Stimulated activated CD8-positive, alpha-beta memory T cell treated with anti-CD3 and anti-CD28 coated beads, Interleukin-12 subunit alpha, Interleukin-12 subunit beta, amount 100 ng/mL, for 24 hours (primary cell): ENCODE measurements around the gene CASP5.
"Not testable (repeated sequence)": the region's sequence is repeated elsewhere in the genome, so short reads cannot be mapped to it uniquely, and the experiment has no call there.

Experiments used
- DNase-seq: peaks from one replicate; pipeline ENCODE4 v3.0.0-alpha.2; 2020; ENCODE audit errors: extremely low read depth

The CASP5 gene

DNA sequence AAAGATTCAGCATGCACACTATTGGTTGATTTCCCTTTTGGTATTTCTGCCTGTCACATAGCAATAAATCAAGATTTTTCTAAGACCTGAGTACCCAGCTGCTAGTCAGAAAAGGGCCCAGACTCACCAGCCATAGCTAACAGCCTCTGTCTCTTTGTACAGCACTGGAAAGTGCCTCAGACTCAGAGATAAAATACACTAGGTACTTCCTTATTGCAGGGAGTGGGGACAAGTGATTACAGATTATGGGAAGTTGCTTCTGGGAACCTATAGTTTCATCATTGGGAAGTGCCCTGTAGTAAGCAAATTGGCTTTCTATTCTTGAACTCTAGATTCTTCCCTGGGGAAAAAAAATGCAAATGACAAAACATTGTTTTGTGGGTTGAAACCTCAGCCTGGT lies at the start of gene CASP5:
Gene CASP5, minus strand, starts transcription at position 166 of the 400 bp plus-strand sequence. Its CDS starts 32 bp downstream, at position 134.
- no peak for DNase-seq

DNA sequence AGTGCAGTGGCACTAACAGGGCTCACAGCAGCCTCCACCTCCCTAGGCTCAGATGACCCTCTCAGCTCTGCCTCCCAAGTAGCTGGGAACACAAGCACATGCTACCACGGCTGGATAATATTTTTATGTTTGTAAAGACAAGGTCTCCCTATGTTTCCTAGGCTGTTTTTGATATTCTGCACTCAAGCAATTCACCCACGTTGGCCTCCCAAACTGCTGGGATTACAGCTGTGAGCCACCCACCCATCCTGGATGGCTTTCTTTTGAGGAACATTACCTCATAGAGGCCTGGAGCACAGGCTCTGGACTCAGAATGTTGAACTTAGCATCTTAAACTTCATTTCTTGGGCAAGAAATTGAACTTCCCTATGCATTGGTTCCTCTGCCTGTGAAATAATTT lies 49.1 kb upstream of the CASP5 start:
- DNase-seq = not testable (repeated sequence)

DNA sequence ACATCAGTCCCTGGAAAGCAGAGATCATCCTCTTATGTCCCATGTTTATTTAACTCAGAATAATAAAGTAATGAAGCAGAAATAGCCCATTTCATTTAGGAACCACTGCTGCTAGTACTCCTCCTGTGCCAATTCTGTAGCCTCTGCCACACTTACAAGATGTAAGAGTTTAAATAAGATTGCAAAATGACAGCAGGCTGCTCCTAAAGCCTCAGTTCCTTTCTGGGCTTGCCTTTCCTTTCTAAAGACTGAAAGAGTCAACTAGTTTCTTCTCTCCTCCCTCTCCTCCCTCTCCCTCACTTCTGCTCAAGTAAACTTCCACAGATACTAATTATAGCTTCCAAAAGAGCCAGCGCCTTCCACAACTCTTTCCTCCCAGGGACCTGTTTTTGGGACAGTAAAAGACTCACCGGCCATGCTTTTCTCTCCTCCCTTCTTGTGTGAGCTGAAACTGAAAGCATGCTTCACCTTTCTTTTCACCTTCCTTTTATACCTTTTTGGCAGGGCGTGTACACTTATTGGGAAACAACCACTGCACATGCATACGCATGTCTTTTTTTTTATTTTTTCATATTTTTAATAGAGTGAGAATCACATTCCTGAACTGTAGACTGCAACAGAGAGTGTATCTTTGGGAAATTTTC lies 48.2 kb upstream of the CASP5 start:
- no peak for DNase-seq

DNA sequence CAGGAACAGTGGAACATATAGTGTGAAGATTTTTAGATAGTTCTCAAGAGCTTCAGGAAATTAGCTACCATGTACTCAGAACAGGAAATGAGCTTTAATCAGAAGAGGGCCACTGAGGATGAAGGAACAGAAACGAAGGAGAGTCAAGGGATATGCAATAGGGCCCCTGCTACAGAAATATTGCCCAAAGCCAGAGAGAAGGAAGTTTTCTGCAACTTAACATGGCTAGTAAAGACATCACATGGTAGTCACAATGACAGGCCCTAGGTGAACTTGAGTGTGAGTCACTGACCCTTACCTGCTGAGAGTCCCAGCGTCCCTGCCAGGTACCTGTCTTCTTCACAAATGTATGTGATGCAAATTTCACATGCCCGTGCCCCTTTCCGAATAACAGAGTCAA lies 47.3 kb upstream of the CASP5 start:
- DNase-seq = no peak

DNA sequence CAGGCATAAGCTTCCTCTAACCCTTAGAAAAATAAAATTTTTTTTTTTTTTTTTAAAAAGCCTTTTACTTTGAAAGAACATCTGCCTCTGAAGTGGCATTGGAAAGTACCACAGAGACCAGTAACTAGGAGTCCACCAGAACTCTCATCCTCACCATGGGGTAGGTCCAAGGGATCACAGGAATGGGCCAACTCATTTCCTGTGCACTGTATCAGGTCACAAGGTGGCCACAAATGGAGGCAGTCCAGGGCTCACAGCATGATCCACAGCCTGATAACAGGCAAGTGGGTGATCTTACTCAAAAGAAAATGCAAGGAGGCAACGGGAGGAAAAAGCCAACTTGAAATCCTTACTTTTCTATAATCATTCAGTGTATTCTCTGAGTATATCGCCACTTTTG lies 46.8 kb upstream of the CASP5 start:
- not testable (repeated sequence) for DNase-seq

DNA sequence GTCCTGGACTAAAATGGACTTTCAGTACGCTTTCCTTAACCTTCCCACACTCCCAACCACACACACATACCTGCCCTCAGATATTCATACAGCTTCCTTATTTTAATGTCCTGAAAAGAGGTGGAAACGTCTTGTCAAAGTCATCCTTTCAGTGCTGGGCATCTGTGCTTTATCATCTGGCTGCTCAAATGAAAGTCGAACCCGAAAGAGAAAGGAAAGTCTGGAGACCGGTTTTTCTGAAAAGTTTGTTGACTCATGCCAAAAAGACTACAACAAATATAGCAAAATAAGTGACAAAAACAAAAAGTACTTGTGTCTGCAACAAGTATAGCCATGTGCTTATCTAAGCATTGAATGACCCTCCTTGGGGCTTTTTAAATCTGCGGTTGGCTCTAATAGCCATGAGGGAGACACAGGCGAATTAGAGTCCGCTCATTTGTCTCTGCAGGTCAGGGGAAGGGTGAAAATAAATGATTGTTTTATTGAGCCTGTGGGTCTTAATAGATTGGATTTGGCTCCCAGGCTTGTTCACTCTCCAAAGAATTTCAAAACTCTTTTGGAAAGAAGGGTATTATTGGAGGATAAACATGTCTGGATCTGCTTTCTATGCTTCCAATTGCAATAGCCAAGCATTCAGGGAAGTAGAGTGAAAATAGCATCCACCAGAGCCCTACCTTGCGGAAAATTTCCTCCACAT lies 40.4 kb upstream of the CASP5 start:
- not testable (repeated sequence) for DNase-seq

DNA sequence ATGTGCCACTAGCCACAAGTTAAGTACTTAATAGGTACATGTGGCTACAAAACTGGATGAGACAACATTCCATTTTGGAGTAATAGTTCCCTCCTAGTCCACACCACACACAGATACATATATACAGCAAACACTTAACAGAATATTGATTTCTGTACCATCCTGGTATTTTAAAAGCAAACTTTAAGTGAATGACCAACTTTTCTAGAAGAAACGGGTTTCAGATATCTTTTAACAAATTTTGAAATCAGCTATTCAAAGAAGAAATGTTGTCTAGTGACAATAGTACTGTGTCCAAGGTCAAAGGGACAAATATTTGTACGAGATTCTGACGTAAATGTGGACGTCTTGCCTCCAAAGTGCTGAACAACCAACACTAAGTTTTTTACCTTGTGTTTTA lies 34.5 kb upstream of the CASP5 start:
- DNase-seq = no peak

DNA sequence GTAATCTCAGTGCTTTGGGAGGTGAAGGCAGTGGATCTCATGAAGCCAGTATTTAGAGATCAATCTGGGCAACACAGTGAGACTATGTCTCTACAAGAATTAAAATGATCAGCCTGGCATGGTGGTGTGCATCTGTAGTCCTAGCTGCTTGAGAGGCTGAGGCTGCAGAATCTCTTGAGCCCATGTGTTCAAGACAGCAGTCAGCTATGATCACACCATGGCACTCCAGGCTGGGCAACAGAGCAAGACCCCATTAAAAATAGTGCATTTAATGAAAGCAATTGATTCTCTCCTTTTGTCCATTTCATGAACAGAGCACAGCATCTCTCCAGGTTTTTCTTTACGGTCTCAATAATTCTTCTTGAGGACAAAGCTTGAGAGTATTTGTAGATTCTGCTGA lies 33.5 kb upstream of the CASP5 start:
- DNase-seq = no peak

DNA sequence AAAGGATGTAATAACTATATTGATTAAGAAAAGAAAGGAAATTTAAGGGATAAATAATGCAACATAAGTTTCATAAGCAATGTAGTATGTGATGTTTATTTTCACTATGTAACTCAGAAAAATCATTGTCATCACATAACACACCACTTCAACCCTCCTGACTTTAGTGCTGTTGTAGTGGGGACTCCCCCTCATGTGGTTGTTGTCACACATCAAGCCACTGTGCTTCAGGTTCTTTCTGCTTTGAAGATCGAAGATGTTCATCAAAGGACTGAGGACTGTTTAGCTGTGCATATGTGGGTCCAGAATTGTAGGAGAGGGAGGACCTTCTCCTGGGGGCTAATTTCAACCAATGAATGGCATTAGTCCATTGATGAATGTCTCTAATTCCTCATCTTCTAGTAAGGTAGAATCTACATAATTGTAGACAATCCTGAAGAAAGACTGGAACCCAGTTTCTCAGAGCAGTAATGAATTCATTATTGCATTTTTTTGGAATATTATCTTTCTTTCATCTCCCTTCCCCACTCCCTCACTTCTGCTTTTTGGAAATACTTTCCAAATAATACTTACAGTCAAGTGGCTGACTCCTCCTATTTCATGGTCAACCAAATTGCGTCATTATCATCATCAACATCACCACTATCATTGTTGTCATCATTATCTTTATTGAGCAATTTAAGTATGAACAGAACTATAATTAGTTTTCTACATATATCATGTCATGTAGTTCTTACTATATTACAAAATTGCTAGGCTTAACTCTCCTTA lies 31.9 kb upstream of the CASP5 start:
- no peak for DNase-seq

DNA sequence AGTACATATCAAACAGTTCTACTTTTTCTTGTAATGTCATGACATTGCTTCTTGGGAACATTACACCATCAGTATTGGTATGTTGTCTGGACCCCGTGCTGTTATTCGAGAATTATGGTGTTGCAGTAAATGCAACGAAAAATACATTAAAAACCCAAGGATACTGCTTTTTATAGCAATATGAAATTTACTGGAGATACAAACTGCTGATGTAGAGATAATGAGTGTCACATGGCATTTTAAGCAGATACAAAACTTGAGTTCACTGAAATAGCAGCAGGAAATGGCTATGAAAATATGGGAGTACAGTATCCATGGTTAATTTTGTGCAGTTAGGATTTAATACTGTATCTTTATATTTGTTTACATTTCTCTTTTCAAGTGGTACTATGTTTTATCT lies 29.5 kb upstream of the CASP5 start:
- DNase-seq = no peak

DNA sequence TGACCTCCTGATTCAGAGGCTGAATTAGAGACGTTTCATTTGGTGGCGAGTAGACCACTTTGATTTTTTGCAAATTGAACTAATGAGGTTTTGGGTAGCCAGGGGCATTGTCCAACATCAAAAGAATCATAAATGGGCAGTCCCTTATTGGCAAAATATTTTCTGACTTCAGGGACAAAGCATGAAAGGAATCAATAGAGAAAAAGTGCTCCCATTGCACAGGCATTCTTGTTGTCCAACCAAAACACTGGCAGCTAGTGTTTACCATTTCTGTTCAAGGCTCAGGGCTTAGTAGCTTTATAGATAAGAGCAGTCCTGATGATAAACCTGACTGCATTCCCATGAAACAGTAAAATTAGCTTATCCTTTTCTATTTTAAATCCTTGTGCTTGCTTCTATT lies 28.6 kb upstream of the CASP5 start:
- DNase-seq = no peak

DNA sequence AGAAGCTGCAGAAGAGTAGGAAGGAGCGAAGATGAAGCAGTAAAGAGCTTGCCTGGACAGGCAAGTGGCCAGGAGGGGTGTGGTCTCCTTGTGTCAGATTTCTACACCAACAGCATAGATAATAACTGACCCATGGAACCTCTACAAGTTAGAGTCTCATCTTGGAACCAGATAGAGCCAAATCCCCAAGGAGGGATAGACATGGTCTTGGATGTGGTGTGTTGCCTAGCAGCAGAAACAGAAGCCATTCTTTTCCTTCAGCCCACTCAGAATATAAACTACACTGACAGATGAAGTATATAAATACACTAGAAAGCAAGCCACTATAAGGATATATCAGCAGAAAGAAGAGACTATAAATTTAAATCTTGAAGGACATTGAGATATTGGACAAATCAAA lies 26.5 kb upstream of the CASP5 start:
- no peak for DNase-seq

DNA sequence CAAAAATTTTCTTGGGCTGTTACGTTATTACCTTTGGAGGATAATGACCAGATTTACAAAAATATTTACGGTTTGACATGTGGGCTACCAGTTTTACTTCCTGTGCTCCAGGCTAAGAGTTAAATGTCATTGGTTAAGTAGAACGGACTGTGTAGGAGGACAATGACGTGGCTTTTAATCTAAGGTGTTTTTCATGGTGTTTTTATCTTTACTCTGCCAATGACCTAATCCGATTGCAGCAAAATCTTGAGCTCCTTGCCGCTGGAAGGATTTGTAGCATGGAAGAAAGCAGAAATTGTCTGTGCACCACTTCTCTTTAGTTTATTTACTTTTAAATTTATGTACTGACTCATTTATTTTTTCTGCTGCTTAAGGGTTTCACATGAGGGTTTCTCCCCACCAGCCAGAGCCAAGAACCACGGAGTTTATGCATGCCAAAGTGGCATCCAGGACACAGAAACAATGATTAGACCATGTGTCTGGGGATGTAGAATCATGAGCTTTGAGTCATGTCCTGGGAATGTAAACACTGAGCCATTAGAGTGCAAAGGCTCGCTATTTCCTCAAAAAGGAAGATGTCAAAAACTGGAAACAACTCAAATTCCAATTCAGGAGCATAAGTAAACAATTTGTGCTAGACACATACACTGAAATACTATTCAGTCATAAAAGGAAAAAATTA lies 24.1 kb upstream of the CASP5 start:
- DNase-seq = no peak

DNA sequence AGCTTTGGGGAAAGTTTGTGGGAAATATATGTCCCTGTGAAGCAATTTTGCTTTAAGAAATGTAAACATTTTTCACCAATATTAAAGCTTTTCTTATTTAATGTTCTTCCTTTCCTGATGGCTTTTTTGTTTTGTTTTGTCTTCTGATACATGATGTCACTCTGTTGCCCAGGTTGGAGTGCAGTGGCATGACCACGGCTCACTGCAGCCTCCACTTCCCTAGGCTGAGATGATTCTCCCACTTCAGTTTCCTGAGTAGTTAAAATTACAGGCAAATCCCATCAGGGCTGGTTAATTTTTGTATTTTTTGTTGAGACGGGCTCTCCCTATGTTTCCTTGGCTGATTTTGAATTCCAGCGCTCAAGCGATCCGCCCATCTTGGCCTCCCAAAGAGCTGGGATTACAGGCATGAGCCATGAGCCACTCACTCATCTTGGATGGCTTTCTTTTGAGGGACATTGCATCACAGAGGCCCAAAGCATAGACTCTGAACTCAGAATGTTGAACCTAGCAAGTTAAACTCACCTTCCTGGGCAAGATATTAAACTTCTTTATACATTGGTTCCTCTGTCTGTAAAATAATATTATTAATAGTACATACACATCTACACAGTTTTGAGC lies 22.8 kb upstream of the CASP5 start:
- DNase-seq = no peak

DNA sequence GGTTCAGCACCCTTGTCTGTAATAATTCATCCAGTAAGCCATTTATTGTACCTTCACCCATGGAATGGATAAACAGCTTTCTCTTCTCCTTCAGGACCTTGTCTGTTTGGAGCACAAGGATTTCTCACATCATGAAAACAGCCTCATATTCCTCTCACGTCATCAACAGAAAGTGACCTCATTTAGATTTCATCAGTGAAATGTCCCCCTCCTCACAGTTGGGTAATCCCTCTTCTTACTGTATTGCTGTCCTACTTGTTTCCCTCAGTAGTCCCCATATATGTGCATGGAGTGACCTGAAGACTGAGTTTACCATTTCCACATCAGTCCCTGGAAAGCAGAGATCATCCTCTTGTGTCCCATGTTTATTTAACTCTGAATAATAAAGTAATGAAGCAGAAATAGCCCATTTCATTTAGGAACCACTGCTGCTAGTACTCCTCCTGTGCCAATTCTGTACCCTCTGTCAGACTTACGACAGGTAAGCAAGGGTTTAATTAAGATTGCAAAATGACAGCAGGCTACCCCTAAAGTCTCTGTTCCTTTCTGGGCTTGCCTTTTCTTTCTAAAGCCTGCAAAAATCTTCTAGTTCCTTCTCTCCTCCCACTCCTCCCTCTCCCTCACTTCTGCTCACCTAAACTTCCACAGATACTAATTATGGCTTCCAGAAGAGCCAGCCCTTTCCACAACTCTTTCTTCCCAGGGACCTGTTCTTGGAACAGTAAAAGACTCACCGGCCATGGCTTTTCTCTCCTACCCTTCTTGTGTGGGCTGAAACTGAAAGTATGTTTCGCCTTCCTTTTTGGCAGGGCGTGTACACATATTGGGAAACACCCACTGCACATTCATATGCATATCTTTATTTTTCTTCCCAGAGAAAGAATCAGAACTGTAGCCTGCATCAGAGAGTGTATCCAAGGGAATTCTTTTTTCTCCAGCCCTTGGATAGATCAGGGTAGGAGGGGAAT lies 21.9 kb upstream of the CASP5 start, which contains the start of gene CARD16:
Gene CARD16, minus strand, starts transcription at position 779 of the 968 bp plus-strand sequence. Its CDS starts 38 bp downstream, at position 741.
- not testable (repeated sequence) for DNase-seq

DNA sequence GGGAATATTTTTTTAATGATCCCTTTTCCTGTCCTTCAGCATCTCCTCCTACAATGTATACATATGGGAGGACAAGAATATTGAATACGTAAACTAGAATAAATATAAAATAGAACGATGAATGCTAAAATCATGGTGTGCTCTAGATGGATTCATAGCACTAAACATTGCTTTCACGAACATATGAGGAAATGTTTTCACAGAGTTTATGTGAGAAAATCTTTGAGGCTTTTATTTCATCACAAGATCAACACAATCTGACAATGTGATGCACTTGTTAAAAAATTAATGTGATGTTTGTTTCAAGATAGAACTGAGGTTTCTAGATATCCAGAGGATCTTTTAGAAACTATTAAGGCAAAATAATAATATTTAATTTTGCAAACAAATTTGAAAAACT lies 19.2 kb upstream of the CASP5 start:
- no peak for DNase-seq

DNA sequence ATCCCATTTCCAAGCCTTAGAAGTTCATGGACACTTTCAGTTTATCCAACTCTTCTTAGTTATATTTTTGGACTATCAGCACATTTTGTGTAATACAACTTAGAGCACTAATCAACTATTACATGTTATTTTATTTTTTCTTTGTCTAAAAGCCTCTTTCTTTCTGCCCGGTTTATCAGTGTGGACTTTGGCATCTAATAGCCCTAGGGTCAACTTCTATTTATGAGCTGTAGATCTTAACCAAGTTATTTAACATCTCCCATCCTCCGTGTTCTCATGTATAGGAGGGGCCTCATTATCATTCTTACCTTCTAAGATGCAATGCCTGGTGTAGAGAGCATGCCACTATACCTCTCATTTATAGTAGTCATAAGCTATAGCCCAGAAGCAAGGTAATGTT lies 17.7 kb upstream of the CASP5 start:
- no peak for DNase-seq

DNA sequence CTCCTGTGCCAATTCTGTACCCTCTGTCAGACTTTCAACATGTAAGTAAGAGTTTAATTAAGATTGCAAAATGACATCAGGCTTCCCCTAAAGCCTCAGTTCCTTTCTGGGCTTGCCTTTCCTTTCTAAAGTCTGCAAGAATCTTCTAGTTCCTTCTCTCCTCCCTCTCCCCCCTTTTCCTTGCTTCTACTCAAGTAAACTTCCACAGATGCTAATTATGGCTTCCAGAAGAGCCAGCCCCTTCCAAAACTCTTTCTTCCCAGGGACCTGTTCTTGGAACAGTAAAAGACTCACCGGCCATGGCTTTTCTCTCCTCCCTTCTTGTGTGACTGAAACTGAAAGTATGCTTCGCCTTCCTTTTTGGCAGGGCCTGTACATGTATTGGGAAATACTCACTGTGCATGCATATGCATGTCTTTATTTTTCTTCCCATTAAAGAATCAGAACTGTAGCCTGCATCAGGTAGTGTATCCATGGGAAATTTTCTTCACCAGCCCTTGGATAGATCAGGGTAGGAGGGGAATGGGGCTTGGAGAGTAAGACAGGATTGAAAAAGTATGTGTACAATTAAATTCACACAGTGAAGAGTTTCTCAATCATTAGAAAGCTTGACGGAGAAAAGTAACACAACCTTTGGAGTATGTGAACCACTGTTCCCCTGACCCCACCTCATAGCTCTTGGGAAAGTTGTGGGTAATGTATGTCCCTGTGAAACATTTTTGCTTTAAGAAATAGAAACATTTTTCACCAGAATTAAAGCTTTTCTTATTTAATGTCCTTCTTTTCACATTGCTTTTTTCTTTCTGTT lies 12.0 kb upstream of the CASP5 start, which contains the start of gene CASP1:
Gene CASP1, minus strand, starts transcription at position 332 of the 808 bp plus-strand sequence. Its CDS starts 31 bp downstream, at position 301.
- DNase-seq = no peak

DNA sequence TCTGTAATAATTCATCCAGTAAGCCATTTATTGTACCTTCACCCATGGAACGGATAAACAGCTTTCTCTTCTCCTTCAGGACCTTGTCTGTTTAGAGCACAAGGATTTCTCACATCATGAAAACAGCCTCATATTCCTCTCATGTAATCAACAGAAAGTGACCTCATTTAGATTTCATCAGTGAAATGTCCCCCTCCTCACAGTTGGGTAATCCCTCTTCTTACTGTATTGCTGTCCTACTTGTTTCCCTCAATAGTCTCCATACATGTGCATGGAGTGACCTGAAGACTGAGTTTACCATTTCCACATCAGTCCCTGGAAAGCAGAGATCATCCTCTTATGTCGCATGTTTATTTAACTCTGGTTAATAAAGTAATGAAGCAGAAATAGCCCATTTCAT lies 11.4 kb upstream of the CASP5 start:
- DNase-seq = not testable (repeated sequence)

DNA sequence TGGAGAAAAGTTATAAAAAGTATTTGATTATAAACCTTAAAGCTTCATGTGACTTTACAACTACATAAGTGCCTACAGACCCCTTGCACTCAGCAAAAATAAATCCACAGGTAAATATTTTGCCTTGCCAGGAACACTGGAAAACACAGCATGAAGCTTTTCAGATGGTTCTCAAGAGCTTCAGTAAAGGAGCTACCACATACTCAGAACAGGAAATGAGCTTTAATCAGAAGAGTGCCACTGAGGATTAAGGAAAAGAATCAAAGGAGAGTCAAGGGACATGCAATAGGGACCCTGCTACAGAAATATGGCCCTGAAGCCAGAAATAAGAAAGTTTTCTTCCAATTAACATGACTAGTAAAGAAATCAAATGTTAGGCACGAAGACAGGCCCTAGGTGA lies 10.8 kb upstream of the CASP5 start:
- no peak for DNase-seq
